HL-60 (cell line): ENCODE results near the gene DSCAML1.
"Not testable (repeated sequence)": the region's sequence is repeated elsewhere in the genome, so short reads cannot be mapped to it uniquely, and the experiment has no call there.

Source experiments
- DNase-seq, 2 experiments: peaks; one replicate each; pipeline ENCODE4 v3.0.0-alpha.2; 2010 to 2020; ENCODE audit warnings: low read depth in 1 of 2, low spot score in 1 of 2
- H3K27ac ChIP-seq: fragments of 250-450 bp; sonication (Bioruptor Pico); replicated peaks from 2 replicates; pipeline ENCODE4 v1.5.1; 2020; ENCODE audit warnings: mild to moderate bottlenecking, moderate library complexity
- H3K27me3 ChIP-seq: fragments of 250-450 bp; sonication (Bioruptor Pico); 2 replicates; pipeline ENCODE4 v1.5.1; 2021; ENCODE audit warnings: mild to moderate bottlenecking, moderate library complexity; ENCODE audit not compliant: insufficient read depth, poor library complexity, severe bottlenecking
- H3K4me3 ChIP-seq: replicated peaks from 2 replicates; pipeline ENCODE4 v1.5.1; 2011; ENCODE audit warnings: mild to moderate bottlenecking, control low read depth, low read length; ENCODE audit not compliant: insufficient read depth
- CTCF ChIP-seq: IDR thresholded peaks from one replicate; pipeline ENCODE4 v1.5.1; 2011; ENCODE audit warnings: low read length, control low read depth, inconsistent platforms; ENCODE audit not compliant: insufficient read depth
- GABPA ChIP-seq: IDR thresholded peaks from 2 replicates; pipeline ENCODE4 v1.6.1; 2012; ENCODE audit warnings: low read depth
- POLR2AphosphoS5 ChIP-seq: IDR thresholded peaks from 2 replicates; pipeline ENCODE4 v1.6.1; 2012; ENCODE audit warnings: low read depth
- REST ChIP-seq: IDR thresholded peaks from 2 replicates; pipeline ENCODE4 v1.6.1; 2012; ENCODE audit warnings: low read depth; ENCODE audit not compliant: insufficient replicate concordance
- SPI1 ChIP-seq: IDR thresholded peaks from 2 replicates; pipeline ENCODE4 v1.6.1; 2012; ENCODE audit warnings: low read depth, mild to moderate bottlenecking, borderline replicate concordance

Gene DSCAML1

GRCh38 chr11:117814204-117814765 lies 17.3 kb upstream of the DSCAML1 start:
- Histone ChIP-seq H3K4me3 (no peak overlapping the region), H3K27ac (peak overlapping the region; percentile 69), H3K27me3 (no peaks in the 10 kb centered on the region)
- no peak for TF ChIP-seq GABPA
- no peak for TF ChIP-seq SPI1
- TF ChIP-seq POLR2AphosphoS5: no peak
- TF ChIP-seq CTCF: no peak
- TF ChIP-seq REST: no peak
- DNase-seq: no peak

GRCh38 chr11:117810056-117810451 lies 13.0 kb upstream of the DSCAML1 start:
- not testable (repeated sequence) for H3K4me3 ChIP-seq, H3K27me3 ChIP-seq, H3K27ac ChIP-seq, DNase-seq

- DNase-seq: peak in 1 of 2 experiments; percentile 78
- no peak for TF ChIP-seq GABPA
- TF ChIP-seq REST: no peak
- peak; percentile 61 for TF ChIP-seq CTCF
- no peak overlapping the region for H3K27ac ChIP-seq
- H3K27me3 ChIP-seq: peaks cover 2% of the 10 kb centered on the region
- H3K4me3 ChIP-seq: no peak overlapping the region
Observed at GRCh38 chr11:117809236-117810055, 12.4 kb upstream of the DSCAML1 start.

GRCh38 chr11:117808784-117809183 lies 11.8 kb upstream of the DSCAML1 start:
- Histone ChIP-seq H3K4me3 (no peak overlapping the region), H3K27me3 (peaks cover 2% of the 10 kb centered on the region)

More at GRCh38 chr11:117808784-117809183, 11.8 kb upstream of the DSCAML1 start:
- no peak for TF ChIP-seq REST
- TF ChIP-seq POLR2AphosphoS5: no peak
- TF ChIP-seq GABPA: no peak
- TF ChIP-seq CTCF: no peak
- no peak for TF ChIP-seq SPI1
- no peak overlapping the region for H3K27ac ChIP-seq
- no peak for DNase-seq
